Neural progenitor cell (in vitro differentiated cells): ENCODE data around the gene TBXT. TPM values are rescaled to one million over a fixed set of nuclear protein-coding genes. Genes with fewer than 3 reads are reported as not detected.

Experiments used
- DNase-seq: peaks from one replicate; pipeline ENCODE4 v3.0.0-alpha.2; 2016; ENCODE audit warnings: low spot score
- H2AFZ ChIP-seq: fragments of 200-600 bp; sonication (generic); replicated peaks from 2 replicates; pipeline ENCODE4 v1.6.1; 2016; ENCODE audit warnings: antibody characterized with exemption
- H3F3A ChIP-seq: fragments of 200-600 bp; sonication (generic); 2 replicates; pipeline ENCODE4 v1.6.1; 2016; ENCODE audit warnings: antibody characterized with exemption, low read depth
- H3K27ac ChIP-seq: fragments of 200-600 bp; sonication (generic); 2 replicates; pipeline ENCODE4 v1.5.1; 2016; ENCODE audit warnings: mild to moderate bottlenecking
- H3K27me3 ChIP-seq: fragments of 200-600 bp; sonication (generic); 2 replicates; pipeline ENCODE4 v1.6.1; 2016; ENCODE audit warnings: mild to moderate bottlenecking, moderate library complexity
- H3K36me3 ChIP-seq: fragments of 200-600 bp; sonication (generic); 2 replicates; pipeline ENCODE4 v1.5.1; 2016
- H3K4me1 ChIP-seq: fragments of 200-600 bp; sonication (generic); 2 replicates; pipeline ENCODE4 v1.6.1; 2016; ENCODE audit warnings: mixed run types
- H3K4me2 ChIP-seq: fragments of 200-600 bp; sonication (generic); 2 replicates; pipeline ENCODE4 v1.6.1; 2016
- H3K4me3 ChIP-seq: fragments of 200-600 bp; sonication (generic); 2 replicates; pipeline ENCODE4 v1.5.1; 2016
- H3K79me2 ChIP-seq: fragments of 200-600 bp; sonication (generic); 2 replicates; pipeline ENCODE4 v1.6.1; 2016; ENCODE audit warnings: low read depth
- H3K9ac ChIP-seq: fragments of 200-600 bp; sonication (generic); 2 replicates; pipeline ENCODE4 v1.6.1; 2016
- H3K9me3 ChIP-seq: fragments of 200-600 bp; sonication (generic); 2 replicates; pipeline ENCODE4 v1.5.1; 2016; ENCODE audit warnings: low read depth
- H4K20me1 ChIP-seq: fragments of 200-600 bp; sonication (generic); 2 replicates; pipeline ENCODE4 v1.6.1; 2016; ENCODE audit warnings: low read depth
- H3K27ac Mint-ChIP-seq: 3 replicates; pipeline ENCODE4 v1.8.0; 2021; ENCODE audit warnings: mixed read lengths
- H3K27me3 Mint-ChIP-seq: 2 replicates; pipeline ENCODE4 v1.8.0; 2022; ENCODE audit warnings: low read depth, mild to moderate bottlenecking, inconsistent platforms, moderate library complexity, mixed read lengths; ENCODE audit not compliant: insufficient read depth
- H3K36me3 Mint-ChIP-seq: 3 replicates; pipeline ENCODE4 v1.8.0; 2021; ENCODE audit warnings: mixed read lengths
- H3K4me1 Mint-ChIP-seq: 3 replicates; pipeline ENCODE4 v1.8.0; 2021; ENCODE audit warnings: mixed read lengths
- H3K4me3 Mint-ChIP-seq: 3 replicates; pipeline ENCODE4 v1.8.0; 2021; ENCODE audit warnings: mild to moderate bottlenecking, moderate library complexity, mixed read lengths
- H3K9me3 Mint-ChIP-seq: 3 replicates; pipeline ENCODE4 v1.8.0; 2020; ENCODE audit warnings: mixed read lengths
- CTCF ChIP-seq: fragments of 200-600 bp; sonication (generic); IDR thresholded peaks from 2 replicates; pipeline ENCODE4 v1.5.1; 2017; ENCODE audit warnings: antibody characterized with exemption, mild to moderate bottlenecking
- EZH2 ChIP-seq: fragments of 200-600 bp; sonication (generic); IDR thresholded peaks from 2 replicates; pipeline ENCODE4 v1.6.1; 2017; ENCODE audit warnings: antibody characterized with exemption, mild to moderate bottlenecking, moderate library complexity
- EZH2phosphoT487 ChIP-seq: fragments of 200-600 bp; sonication (generic); IDR thresholded peaks from 2 replicates; pipeline ENCODE4 v1.6.1; 2017; ENCODE audit warnings: antibody characterized with exemption
- total RNA-seq: library from RNA; depleted of rRNA; stranded (reverse); fragments of >200 nt; gene quantifications from 2 replicates; pipeline ENCODE4 v1.2.3, GENCODE V29; 2015; ENCODE audit warnings: low replicate concordance

The TBXT gene
- total RNA-seq, 1 donor from 2014 or later: not detected

- H3K27ac ChIP-seq: no peak overlapping the region
- H3K4me3 ChIP-seq: no peak overlapping the region
- no peaks in the 10 kb centered on the region for H3K79me2 ChIP-seq
- Mint-ChIP-seq H3K27ac (no peak overlapping the region), H3K27me3 (peaks cover 2% of the 10 kb centered on the region), H3K9me3 (peaks cover 7% of the 10 kb centered on the region), H3K4me3 (no peak overlapping the region), H3K36me3 (no peaks in the 10 kb centered on the region), H3K4me1 (no peaks in the 10 kb centered on the region)
- no peak for DNase-seq
- H2AFZ ChIP-seq: no peak overlapping the region
- no peaks in the 10 kb centered on the region for H3K36me3 ChIP-seq
- H3K9ac ChIP-seq: no peak overlapping the region
- no peaks in the 10 kb centered on the region for H3F3A ChIP-seq
- no peaks in the 10 kb centered on the region for H4K20me1 ChIP-seq
- TF ChIP-seq EZH2phosphoT487 (no peak), EZH2 (no peak), CTCF (no peak)
- no peak overlapping the region for H3K4me2 ChIP-seq
- no peaks in the 10 kb centered on the region for H3K4me1 ChIP-seq
- no peaks in the 10 kb centered on the region for H3K9me3 ChIP-seq
- no peaks in the 10 kb centered on the region for H3K27me3 ChIP-seq
Measured at GRCh38 chr6:166153966-166154365, 13.7 kb downstream of the TBXT start.

DNA sequence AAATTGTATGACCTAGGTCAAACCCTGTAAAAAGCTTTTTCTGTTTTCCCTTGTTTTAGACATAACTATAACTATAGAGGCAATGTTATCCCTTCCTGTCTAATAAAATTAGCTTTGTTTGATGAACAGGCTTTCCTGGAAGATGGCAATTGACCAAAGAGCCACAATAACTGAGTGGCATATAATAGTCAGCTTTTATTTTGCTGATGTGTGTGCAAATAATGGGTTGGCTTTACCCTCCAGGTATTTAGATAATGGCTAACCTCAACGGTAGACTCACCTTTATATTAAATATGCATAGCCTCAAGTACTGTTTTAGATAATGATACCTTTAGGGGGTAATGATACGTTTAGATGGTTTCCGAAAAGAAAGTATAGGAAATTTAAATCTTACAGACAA, 15.0 kb downstream of the TBXT start:
- H3K27me3 ChIP-seq: no peaks in the 10 kb centered on the region
- no peak overlapping the region for H3K4me2 ChIP-seq
- no peaks in the 10 kb centered on the region for H4K20me1 ChIP-seq
- no peaks in the 10 kb centered on the region for H3K79me2 ChIP-seq
- no peaks in the 10 kb centered on the region for H3K9me3 ChIP-seq
- Mint-ChIP-seq H3K27me3 (peaks cover 3% of the 10 kb centered on the region), H3K9me3 (peaks cover 7% of the 10 kb centered on the region), H3K4me1 (no peaks in the 10 kb centered on the region), H3K36me3 (no peaks in the 10 kb centered on the region), H3K27ac (no peak overlapping the region), H3K4me3 (no peak overlapping the region)
- H3K36me3 ChIP-seq: no peaks in the 10 kb centered on the region
- H2AFZ ChIP-seq: no peak overlapping the region
- no peak overlapping the region for H3K9ac ChIP-seq
- H3F3A ChIP-seq: no peaks in the 10 kb centered on the region
- no peak for TF ChIP-seq EZH2
- TF ChIP-seq CTCF: no peak
- no peak for TF ChIP-seq EZH2phosphoT487
- H3K4me3 ChIP-seq: no peak overlapping the region
- DNase-seq: no peak
- H3K4me1 ChIP-seq: no peaks in the 10 kb centered on the region
- H3K27ac ChIP-seq: no peak overlapping the region

DNA sequence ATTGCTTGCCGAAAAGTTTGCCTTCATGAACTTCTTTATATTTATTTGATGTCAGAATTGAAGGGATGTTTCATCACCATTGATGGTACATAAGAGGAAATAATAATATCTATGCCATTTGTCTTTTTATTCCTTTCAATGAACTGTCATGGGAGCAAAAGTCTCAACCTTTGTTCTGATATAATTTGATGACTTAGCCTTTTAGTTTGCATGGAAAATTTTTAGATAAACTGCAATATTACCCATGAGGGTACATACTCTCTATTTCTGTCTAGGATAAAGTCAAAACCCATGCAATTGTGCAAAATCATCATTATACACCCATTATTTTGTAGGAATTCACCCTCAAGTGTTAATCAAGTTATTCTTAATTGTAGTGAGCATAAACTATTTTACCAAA, 15.9 kb downstream of the TBXT start:
- Histone ChIP-seq H3K27ac (no peak overlapping the region), H2AFZ (no peak overlapping the region), H3K36me3 (no peaks in the 10 kb centered on the region), H3K4me2 (no peak overlapping the region), H3K27me3 (no peaks in the 10 kb centered on the region), H3K9me3 (no peaks in the 10 kb centered on the region), H3K4me3 (no peak overlapping the region), H3K4me1 (no peaks in the 10 kb centered on the region), H3K79me2 (no peaks in the 10 kb centered on the region), H4K20me1 (no peaks in the 10 kb centered on the region), H3K9ac (no peak overlapping the region), H3F3A (no peaks in the 10 kb centered on the region)
- Mint-ChIP-seq H3K36me3 (no peaks in the 10 kb centered on the region), H3K9me3 (peaks cover 7% of the 10 kb centered on the region), H3K4me1 (no peaks in the 10 kb centered on the region), H3K27me3 (peaks cover 3% of the 10 kb centered on the region), H3K27ac (no peak overlapping the region), H3K4me3 (no peak overlapping the region)
- DNase-seq: no peak
- no peak for TF ChIP-seq EZH2phosphoT487
- no peak for TF ChIP-seq CTCF
- TF ChIP-seq EZH2: no peak

DNA sequence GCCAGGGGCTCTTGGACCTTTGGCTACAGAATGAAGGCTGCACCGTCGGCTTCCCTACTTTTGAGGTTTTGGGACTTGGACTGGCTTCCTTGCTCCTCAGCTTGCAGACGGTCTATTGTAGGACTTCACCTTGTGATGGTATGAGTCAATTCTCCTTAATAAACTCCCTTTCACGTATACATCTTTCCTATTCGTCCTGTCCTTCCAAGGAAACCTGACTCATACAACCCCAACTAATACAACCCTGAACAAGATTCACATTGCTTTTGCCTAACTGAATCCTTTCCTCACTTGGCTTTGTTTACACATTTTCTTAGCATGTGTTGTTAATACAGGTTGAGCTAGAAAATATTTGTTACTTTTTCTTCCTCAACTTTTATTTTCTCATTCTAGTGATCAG, 21.9 kb downstream of the TBXT start:
- no peak for DNase-seq
- no peaks in the 10 kb centered on the region for H3K36me3 ChIP-seq
- H3K4me1 Mint-ChIP-seq: no peaks in the 10 kb centered on the region
- no peaks in the 10 kb centered on the region for H3K4me1 ChIP-seq
- H3K36me3 Mint-ChIP-seq: no peaks in the 10 kb centered on the region
- H3K4me3 ChIP-seq: no peak overlapping the region
- no peaks in the 10 kb centered on the region for H4K20me1 ChIP-seq
- no peaks in the 10 kb centered on the region for H3K9me3 ChIP-seq
- TF ChIP-seq CTCF (no peak), EZH2phosphoT487 (no peak), EZH2 (no peak)
- H3K4me3 Mint-ChIP-seq: no peak overlapping the region
- no peaks in the 10 kb centered on the region for H3K27me3 ChIP-seq
- no peak overlapping the region for H3K27ac ChIP-seq
- no peak overlapping the region for H3K27ac Mint-ChIP-seq
- H3K27me3 Mint-ChIP-seq: peaks cover 4% of the 10 kb centered on the region
- no peak overlapping the region for H3K9ac ChIP-seq
- H2AFZ ChIP-seq: no peak overlapping the region
- no peaks in the 10 kb centered on the region for H3F3A ChIP-seq
- no peak overlapping the region for H3K4me2 ChIP-seq
- H3K9me3 Mint-ChIP-seq: peaks cover 3% of the 10 kb centered on the region
- H3K79me2 ChIP-seq: no peaks in the 10 kb centered on the region
